D341Med (cell line): ENCODE data around the gene CNRIP1.
A peak's percentile ranks its signal among the peaks of the same experiment; 100 is the strongest.
"Not testable (repeated sequence)": the region's sequence is repeated elsewhere in the genome, so short reads cannot be mapped to it uniquely, and the experiment has no call there.

ENCODE experiments used
- DNase-seq: peaks from one replicate; pipeline ENCODE4 v3.0.0; 2012; ENCODE audit warnings: low spot score

CNRIP1 gene, protein sequence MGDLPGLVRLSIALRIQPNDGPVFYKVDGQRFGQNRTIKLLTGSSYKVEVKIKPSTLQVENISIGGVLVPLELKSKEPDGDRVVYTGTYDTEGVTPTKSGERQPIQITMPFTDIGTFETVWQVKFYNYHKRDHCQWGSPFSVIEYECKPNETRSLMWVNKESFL

DNA sequence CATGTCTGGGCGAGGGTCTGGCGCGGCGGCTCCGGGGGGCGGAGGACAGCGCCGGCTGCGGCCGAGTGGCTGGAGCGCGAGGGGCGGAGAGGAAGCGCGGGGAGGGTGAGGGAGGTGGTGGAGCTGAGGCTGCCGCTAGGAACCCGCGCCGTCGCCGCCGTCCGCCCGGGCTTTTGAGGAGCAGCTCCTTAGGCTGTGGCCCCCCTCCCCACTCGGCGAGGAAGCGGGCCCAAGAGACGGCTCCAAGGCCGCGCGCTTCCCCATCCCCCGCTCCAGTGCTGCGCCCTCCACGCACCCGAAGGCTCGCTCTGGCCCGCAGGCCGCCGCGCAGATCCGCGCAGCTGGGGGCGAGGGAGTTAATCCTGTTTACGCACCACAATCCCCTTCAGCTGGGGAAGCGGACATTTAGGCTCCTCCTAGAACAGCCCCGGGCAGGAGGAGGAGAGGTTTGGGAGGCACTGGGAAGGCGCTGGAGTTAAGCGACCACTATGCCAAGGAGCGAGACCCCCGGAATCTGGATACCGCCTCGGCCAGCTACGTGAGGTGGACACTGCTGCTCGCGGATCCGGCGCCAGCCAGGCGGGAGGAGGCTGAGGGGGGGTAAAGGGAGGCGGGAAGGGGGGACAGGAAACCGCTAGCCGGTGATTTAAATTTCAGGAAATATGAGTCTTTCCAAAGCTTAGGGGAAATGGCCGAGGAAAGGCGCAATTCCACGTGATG, at the start of gene CNRIP1:
Gene CNRIP1 (minus strand): TSS at position 552 of the 720 bp plus-strand sequence. CDS start 549 bp downstream, at position 3.
- peak; percentile 81 for DNase-seq

DNA sequence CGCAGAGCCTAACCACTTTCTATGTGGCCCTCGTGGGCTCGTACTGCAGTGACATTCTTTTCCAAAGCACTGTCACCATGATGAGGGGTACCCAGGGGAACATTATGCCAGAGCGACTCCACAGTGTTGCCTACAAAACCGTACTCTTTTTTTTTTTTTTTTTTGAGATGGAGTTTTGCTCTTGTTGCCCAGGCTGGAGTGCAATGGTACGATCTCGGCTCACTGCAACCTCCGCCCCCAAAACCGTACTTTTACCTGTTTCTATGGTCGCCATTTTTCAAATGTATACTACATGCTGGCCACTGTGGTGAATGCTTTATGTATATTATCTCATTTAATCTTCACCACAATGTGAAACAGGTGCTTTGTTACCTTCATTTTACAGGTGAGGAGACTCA, 49.6 kb upstream of the CNRIP1 start:
- no peak for DNase-seq

DNA sequence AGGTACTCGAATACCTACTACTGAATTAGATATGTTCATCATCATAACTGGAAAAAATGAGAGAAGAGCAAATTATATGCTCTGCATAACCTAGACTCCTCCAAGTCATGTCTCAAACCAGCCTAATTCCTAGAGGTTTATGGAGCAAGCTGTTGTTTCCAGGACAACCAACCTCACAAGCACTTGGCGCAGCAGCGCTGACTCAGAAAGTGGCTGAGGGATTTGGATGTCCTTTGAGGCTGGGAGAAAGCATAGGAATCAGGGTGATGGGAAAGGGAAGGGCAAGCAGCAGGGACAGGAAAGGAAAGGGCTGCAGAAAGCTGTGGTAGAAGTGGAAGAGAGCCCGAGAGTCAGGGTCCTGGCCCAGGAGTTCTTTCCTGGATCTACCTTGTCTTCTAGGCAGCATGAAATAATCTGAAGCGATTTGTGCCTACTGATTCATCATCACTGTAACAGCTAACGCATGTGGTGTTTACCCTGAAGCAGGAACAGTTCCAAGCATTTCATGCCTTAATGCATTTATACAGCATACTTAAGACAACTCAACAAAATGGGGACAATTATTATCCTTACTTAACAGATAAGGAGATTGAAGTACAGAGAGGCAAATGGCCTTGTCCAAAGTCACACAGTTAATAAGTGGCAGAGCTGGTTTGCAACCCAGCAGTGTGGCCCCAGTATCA, 49.0 kb upstream of the CNRIP1 start:
- DNase-seq = no peak

DNA sequence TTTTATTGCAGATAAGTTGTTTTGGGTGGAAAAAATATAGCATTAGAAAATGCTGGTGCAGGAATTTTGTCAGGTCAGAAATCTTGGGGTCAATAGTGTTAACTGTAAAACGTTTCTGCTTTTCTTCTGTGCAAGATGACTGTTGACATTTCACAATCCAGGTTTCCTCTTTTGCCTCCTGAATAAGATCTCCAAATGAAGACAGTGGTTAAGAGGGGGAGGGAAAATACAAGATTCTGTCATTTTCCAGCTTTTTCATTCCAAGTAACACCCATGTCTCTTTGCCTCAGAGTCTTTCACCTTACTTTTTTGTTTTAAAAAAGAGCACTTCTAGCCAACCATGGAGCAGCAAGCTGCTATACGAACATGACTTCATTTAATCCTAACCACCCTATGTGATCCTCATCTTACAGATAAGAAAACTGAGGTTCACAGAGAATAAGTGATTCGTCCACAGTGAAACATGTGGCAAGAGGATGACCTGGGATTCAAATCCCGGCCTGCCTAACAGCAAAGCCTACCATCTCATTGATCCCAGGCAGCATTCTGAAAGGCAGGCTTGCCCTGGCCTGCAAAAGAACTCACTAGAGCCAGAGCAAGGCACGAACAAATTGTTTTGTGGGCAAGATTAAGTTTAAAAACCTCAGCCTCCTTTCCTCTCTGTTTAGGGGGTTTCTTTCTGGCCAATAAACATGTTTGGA, 48.4 kb upstream of the CNRIP1 start:
- DNase-seq = no peak

DNA sequence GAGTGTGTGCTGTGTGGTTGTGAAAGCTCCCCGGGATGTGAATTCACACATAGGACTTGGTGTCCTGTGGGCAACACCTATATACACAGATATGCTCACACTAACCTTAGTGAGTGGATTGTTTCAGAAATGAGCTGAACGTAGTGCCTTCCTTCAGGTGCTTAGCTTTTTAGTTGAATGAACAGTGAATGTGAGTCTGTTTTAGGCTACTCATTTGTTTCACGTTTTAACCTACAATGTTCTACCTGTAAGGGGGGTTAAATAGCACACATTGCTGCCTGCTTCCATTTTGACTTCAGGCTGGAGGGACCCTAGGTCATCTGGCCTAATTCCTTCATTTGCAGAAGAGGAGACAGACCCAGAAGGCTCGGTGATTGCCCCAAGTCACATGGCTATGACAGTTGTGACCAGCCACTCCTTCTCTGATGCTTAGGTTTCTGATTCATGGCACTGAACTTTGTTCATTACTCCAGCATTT, 46.4 kb upstream of the CNRIP1 start:
- DNase-seq = no peak

DNA sequence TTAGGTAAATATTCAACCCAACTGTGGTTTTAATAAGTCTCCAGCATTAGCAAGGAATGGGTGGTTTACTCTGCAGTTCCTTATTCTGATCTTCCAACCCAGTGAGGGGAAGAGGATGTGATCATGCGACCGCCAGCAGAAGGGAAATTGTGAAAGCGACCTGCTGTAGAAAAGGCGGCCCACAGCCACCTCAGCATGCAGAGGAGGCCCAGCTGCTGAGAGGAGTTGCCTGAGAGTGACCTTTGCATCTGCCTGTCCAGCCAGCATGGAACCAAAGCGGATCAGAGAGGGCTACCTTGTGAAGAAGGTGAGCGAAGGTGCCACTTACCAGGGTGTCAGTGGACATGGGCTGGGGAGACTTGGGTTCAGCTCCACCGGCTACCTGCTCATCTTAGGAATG, 45.3 kb upstream of the CNRIP1 start, which contains the start of gene PLEK:
Gene PLEK (plus strand): TSS at position 196 of the 400 bp plus-strand sequence. CDS start 70 bp downstream, at position 266.
- DNase-seq = no peak

DNA sequence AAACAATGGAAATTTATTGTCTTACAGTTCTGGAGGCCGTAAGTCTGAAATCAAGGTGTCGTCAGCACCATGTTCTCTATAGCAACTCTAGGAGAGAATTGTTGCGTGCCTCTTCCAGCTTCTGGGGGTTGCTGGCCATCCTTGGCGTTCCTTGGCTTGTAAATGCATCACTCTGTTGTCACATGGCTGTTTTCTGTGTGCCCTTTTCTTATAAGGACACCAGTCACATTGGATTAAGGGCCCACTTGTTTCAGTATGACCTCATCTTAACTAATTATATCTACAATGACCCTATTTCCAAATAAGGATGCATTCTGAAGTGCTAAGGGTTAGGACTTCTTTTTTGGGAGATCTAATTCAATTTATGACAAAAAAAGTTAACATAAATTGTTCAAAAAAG, 44.0 kb upstream of the CNRIP1 start:
- DNase-seq = no peak

DNA sequence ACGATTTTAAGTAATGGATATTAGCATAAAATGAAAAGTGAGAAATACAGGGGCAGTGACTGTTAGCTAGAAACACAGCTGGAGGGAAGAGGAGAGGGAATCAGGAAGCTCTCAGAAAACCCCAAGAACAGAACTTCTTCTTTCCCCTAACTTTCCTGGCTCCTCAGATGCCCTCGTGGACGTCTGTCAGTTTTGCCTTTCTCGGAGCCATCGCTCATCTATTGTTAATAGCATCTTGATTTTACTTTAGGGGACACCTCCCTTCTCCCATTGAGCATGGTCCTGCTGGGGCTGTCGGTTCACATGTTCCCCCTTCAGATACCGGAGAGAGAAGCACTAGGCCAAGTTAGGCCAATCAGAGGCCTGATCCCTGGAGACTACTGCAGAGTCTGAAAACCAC, 43.0 kb upstream of the CNRIP1 start:
- no peak for DNase-seq

DNA sequence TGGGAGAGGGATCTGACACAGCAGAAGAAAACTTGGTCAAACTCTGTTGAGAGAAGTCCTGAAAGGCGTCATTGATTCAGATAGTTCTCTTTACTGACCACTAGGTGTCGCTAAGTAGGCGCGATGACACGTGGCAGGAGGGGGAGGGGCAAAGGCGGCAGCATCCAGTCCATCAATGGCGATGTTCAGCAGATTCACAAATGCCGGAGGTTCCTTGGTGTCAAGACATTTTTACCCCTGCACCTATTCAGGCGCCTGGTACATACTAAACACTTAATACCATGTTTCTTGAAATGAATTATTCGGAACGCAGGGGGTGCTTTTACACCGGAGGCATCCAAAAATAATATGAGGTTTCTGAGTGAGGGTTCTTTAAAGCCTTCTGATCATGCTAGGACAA, 42.3 kb upstream of the CNRIP1 start:
- peak; percentile 76 for DNase-seq

DNA sequence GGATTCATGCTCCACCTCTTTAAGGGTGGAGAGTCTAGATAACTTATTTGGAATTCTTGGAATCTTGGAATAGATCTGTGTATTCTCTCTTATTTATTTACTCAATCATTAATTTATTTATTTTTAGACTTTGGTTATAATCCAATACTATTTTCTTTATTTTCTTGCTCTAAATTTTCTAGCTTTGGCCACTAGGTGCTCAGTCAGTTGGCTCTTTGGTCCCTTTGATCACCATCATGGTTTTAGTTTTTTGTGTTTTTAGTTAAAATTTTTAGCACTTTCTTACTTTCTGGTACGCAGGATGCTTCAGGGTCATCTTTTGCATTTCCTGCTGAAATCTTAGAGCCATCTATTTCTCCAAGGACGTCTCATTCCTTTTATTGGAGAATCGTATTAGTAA, 40.1 kb upstream of the CNRIP1 start:
- no peak for DNase-seq

DNA sequence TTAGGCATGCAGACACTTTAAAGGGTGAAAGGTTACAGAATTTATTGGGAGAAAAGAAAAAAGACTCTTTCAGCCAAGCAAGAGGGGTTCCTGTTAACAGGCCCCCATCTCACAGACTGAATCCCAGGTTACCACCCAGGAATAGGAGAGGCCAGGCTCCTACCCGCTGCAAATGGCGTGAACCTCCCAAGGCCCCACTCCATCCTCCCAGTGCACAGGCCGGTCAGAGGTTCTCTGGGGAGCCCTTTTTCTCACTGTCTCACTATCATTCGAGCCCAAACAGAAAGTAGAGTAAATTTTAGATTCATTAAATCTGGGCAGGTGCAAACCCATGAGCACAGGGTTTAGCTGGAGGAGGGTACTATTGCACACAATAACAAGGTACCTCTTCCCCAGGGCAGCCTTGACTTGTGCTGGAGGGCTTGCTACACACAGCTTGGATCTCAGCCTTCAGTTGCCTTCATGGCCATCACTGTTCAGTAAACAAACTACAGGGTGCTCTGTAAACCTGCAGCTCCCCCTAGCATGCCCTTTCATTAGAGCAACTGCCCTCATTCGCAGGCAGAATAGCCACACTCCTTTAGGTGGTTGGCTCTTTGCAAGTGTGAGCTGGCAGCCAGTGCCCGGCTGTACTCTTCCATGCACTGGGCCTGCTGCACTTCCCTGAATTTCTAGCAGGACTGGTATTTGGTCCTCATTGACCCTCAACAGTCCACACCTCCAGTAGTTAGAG, 38.0 kb upstream of the CNRIP1 start:
- peak; percentile 67 for DNase-seq

DNA sequence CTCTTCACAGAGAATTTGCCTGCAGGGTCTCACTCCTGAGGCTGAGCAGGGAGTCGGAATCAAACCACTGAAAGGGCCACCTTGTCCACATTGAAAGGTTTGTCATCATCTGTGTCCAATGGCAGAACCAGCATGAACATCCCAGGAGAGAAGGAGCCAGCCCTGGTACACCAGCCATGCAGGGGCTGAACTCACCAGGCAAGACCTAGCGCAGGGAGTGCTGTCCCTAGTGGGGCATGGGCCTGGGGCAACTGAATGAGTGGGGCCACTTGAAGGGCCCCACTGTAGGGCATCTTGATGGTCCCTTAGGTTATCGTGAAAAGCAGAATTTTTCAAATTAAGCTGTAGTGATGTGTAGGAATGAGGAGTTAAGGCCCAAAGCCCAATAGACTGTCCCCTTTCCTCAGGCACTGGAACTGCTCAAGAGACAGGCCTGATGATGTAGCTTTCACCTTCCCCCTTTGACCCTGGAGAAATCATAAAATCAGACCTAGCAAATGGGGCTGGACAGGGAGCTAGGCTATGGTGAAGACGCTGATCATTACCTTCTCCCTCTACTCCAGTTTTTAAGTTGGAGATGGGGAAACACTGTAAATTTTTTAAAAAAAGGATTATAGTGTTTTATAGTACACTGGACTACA, 37.0 kb upstream of the CNRIP1 start:
- DNase-seq = no peak

DNA sequence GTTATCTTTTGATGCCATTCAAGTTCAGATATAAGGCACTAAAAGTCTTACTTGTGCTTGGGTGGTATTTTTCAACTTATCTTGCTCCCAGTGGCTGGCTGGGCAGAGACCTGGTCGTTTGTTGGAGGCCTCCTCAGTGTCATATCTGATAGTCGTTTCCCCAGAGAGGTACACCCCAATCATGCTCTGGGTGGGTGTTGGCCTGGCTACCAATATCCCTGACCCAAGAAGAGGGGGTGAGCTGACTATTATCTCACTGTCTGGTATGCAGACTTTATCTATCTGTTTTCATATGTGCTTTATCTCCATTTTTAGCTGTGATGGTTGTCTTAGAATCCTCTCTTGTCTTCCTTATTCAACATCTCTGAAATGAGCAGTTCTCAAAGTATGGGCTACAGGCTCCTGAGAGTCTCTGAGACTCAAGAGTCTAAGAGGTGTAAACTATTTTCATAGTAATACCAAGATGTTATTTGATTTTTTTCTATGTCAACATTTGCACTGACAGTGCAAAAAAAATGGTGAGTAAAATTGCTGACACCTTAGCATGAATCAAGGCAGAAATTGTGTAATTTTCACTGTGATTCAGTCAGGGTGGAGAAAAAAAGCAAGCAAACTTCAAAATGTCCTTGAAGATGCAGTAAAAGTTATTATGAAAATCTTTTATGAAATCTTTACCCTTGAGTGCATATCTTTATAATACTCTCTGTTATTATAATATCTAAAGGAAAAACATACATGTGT, 33.1 kb upstream of the CNRIP1 start:
- no peak for DNase-seq

DNA sequence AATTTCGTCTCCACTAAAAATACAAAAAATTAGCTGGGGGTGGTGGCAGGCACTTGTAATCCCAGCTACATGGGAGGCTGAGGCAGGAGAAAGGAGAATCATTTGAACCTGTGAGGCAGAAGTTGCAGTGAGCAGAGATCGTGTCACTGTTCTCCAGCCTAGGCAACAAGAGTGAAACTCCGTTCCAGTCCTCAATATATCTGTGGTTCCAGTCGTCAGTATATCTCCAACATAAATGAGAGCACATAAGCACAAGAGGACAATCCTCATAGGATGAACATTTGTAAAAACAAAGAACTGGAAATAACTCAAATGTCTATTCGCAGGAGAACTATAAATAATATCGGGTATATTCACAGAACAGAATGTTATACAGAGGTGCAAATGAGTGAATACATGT, 32.2 kb upstream of the CNRIP1 start:
- no peak for DNase-seq

DNA sequence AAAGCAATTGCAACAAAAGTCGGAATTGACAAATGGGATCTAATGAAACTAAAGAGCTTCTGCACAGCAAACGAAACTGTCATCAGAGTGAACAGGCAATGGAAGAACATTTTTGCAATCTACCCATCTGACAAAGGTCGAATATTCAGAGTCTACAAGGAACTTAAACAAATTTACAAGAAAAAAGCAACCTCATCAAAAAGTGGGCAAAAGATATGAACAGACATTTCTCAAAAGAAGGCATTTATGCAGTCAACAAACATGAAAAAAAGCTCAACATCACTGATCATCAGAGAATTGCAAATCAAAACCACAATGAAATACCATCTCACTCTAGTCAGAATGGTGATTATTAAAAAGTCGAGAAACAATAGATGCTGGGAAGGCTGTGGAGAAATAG, 29.3 kb upstream of the CNRIP1 start:
- not testable (repeated sequence) for DNase-seq

DNA sequence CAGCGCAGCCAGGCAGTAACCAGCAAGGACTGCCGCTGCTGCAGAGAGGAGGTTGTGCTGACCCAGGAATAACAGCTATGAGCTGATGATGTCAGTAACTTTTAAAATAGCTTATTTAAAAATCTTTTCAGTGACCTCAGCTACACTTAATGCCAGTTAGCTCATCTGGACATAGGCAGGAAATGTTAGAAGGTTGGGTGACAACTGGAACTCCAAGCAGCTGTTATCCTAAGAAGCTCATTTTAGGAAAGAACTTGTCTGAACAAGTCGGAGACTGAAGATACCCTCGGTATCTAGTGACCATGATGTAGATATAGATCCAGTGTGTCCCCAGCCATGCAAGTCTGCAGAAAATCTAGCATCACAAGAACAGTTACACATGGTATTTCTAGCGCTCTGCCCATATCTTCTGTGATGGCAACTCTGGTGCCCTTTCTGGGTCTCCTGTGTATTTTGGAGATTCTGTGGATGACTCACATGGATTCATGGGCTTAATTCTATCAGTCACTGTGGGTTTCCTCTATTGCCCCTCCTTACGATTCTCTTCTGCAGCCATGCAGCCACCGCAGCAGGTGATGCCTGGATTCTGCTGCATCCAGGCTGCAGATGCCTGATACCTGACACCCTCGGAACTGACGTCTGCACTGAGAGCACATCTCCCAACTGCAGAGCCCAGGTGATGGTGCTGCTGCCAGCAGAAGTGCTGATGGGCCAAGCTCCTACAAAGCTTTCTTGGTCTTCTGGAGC, 25.6 kb upstream of the CNRIP1 start:
- DNase-seq = no peak

DNA sequence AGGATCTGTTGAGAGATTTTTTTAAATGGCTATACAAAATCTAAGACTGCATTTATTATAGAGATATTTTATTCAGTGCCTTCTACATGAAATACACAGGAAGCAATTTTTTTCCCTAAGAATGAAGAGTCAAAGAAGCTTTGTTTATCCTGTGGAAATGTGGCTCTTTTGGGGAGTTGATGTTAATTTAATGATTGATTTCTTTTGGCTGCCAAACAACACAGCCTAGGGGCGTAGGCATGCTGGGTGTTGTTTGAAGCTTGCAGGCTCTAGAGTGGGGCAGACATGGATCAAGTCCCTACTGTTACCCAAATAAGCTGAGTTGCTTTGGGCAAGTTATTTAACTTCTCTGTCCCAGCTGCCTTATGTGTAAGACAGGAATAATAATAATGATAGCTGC, 24.3 kb upstream of the CNRIP1 start:
- no peak for DNase-seq

DNA sequence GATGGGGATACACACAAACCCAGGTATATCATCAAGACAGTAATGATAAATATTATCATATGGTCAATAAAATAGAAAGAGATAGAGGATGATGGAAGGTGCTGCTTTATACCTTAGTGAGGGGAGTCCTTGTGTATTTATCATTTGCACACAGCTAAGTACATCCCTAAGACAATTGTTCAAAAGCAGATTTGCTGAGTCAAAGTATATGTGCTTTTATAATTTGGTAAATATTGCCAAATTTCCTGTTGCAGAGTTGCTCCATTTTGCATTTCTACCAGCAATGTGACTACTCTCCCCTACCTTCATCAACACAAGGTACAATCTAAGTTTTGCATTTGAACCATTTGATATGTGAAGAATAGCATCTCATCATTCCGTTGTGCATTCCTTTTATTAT, 22.7 kb upstream of the CNRIP1 start:
- DNase-seq = no peak

DNA sequence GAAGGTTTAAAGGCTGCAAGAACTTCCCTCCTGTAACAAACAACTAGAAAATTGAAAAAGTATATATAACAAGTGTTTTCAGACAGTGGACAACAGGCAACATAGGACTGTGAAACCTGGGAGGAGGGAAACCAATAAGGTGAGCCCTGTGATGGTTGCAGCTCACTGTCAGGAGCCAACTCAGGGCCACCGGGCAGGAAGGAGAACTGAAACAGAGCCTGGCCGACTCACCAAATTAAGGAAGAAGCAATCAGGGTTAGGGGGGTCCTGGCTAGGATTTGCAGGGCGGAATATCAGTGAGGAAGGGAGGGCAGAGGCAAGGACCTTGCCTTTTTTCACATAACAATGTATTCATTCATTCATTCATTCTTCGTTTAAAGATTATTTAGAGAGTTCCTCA, 21.8 kb upstream of the CNRIP1 start:
- DNase-seq = no peak

DNA sequence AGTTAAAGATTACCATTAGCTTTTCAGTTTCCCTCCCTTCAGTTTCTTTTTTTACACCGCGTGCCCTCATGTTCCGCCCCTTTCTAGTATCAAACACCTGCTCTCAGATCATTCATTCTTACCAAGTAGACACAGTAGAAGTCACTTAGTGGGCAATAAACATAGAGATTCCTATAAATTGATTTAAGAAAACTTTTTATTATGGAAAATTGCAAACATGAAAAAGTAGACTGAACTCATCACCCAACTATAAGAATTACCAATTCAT, 21.2 kb upstream of the CNRIP1 start:
- DNase-seq = no peak
